Left ventricle myocardium inferior (tissue), 1 donor: ENCODE results near the gene PET100. TPM values are rescaled to one million over a fixed set of nuclear protein-coding genes. Genes with fewer than 3 reads are reported as not detected.

Source experiments
- DNase-seq: peaks from one replicate; pipeline ENCODE4 v3.0.0-alpha.2; 2020
- H3K27ac ChIP-seq: fragments of 200-600 bp; replicated peaks from 2 replicates; pipeline ENCODE4 v1.8.0; 2021
- H3K27me3 ChIP-seq: fragments of 200-600 bp; 2 replicates; pipeline ENCODE4 v1.8.0; 2021; ENCODE audit warnings: low read depth
- H3K36me3 ChIP-seq: fragments of 200-600 bp; 2 replicates; pipeline ENCODE4 v1.8.0; 2021
- H3K4me1 ChIP-seq: fragments of 200-600 bp; 2 replicates; pipeline ENCODE4 v1.8.0; 2021
- H3K4me3 ChIP-seq: fragments of 200-600 bp; 2 replicates; pipeline ENCODE4 v1.8.0; 2021; ENCODE audit warnings: mild to moderate bottlenecking, moderate library complexity
- H3K9me3 ChIP-seq: fragments of 200-600 bp; replicated peaks from 2 replicates; pipeline ENCODE4 v1.8.0; 2021
- intact Hi-C: fragments of 100-400 bp; cut with micrococcal nuclease; formaldehyde crosslinking; loops from one replicate; pipeline ENCODE4 v1.11.0; 2022
- total RNA-seq: library from RNA; stranded (reverse); fragmentation: NEBNext Ultra II Directional; extraction: Animal tissue kit (Norgen Biotek cat#: 25700); gene quantifications from one replicate; pipeline ENCODE4 v1.2.1, GENCODE V29; 2021
- TF ChIP-seq, protein P1 (sequence below): fragments of 200-600 bp; IDR thresholded peaks from 2 replicates; pipeline ENCODE4 v1.8.0; 2021; ENCODE audit warnings: antibody characterized with exemption, mild to moderate bottlenecking, borderline replicate concordance
- donor health status: DM: no; HTN: yes; CAD: no; lungs with severe emphysema.

PET100 gene
- total RNA-seq, 1 donor from 2014 or later: 197 TPM

DNA sequence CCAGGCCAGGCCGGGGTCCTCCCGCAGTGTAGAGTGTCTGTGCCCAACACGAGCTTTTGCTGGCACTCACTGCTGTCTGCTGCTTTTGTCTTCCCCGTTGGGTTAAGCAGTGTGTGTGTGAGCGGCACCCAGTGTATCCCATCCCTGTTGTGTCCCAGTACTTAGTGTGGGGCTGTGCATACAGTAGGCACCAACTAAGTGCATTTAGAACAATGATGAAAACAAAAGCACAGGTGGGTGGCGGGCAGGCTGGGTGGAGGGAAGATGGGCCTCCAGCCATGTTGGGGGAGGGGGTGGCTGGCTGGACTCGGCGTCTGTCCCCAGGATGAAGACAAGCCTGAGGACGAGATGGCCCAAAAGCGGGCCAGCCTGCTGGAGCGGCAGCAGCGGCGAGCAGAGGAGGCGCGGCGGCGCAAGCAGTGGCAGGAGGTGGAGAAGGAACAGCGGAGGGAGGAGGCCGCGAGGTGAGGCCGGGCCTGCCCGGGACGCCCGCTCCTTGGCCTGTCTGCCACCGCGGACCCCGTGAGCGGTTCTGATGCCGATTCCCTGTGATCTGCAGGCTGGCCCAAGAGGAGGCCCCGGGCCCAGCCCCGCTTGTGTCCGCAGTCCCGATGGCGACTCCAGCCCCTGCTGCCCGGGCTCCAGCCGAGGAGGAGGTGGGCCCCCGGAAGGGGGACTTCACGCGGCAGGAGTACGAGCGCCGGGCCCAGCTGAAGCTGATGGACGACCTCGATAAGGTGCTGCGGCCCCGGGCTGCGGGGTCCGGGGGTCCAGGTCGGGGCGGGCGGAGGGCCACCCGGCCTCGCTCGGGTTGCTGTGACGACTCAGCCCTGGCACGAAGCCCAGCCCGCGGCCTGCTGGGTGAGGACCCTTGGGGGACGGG is 14.5 kb upstream of the PET100 start:
- Histone ChIP-seq H3K36me3 (peaks cover 12% of the 10 kb centered on the region), H3K4me1 (peaks cover 17% of the 10 kb centered on the region), H3K4me3 (no peak overlapping the region), H3K27ac (no peak overlapping the region), H3K27me3 (no peaks in the 10 kb centered on the region), H3K9me3 (no peaks in the 10 kb centered on the region)
- intact Hi-C loops: no loop called here
- TF ChIP-seq, protein P1, sequence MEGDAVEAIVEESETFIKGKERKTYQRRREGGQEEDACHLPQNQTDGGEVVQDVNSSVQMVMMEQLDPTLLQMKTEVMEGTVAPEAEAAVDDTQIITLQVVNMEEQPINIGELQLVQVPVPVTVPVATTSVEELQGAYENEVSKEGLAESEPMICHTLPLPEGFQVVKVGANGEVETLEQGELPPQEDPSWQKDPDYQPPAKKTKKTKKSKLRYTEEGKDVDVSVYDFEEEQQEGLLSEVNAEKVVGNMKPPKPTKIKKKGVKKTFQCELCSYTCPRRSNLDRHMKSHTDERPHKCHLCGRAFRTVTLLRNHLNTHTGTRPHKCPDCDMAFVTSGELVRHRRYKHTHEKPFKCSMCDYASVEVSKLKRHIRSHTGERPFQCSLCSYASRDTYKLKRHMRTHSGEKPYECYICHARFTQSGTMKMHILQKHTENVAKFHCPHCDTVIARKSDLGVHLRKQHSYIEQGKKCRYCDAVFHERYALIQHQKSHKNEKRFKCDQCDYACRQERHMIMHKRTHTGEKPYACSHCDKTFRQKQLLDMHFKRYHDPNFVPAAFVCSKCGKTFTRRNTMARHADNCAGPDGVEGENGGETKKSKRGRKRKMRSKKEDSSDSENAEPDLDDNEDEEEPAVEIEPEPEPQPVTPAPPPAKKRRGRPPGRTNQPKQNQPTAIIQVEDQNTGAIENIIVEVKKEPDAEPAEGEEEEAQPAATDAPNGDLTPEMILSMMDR: no peak
- no peak for DNase-seq

DNA sequence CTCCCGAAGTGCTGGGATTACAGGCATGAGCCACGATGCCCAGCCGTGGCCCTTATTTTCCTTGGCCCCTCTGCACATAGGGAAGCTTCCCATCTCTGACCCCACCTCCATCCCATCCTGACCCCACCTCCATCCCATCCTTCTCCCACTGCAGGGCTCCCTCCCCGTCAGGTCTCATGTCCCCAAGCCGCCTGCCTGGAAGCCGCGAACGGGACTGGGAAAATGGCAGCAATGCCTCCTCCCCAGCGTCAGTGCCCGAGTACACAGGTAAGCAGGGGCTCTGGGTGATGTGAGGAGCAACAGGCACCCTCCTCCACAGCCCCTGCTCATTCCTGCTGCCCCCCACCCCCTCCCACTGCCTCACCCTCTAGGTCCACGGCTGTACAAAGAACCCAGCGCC is 12.4 kb upstream of the PET100 start:
- no peak for DNase-seq
- Histone ChIP-seq H3K9me3 (no peaks in the 10 kb centered on the region), H3K27ac (no peak overlapping the region), H3K27me3 (no peaks in the 10 kb centered on the region), H3K36me3 (peaks cover 33% of the 10 kb centered on the region), H3K4me1 (peaks cover 17% of the 10 kb centered on the region), H3K4me3 (no peak overlapping the region)
- intact Hi-C loops: no loop called here
- TF ChIP-seq, protein P1: no peak

DNA sequence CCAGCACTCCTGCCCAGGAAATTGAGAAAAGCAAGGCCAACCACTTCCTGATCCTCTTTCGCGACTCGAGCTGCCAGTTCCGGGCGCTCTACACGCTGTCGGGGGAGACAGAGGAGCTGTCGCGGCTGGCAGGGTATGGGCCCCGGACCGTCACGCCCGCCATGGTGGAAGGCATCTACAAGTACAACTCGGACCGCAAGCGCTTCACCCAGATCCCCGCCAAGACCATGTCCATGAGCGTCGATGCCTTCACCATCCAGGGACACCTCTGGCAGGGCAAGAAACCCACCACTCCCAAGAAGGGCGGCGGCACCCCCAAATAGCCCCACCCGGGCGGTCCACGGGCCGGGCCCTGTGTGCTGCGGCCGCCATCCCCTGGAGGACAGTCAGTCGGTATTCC is 11.9 kb upstream of the PET100 start:
- TF ChIP-seq, protein P1: no peak
- H3K4me3 ChIP-seq: no peak overlapping the region

DNA sequence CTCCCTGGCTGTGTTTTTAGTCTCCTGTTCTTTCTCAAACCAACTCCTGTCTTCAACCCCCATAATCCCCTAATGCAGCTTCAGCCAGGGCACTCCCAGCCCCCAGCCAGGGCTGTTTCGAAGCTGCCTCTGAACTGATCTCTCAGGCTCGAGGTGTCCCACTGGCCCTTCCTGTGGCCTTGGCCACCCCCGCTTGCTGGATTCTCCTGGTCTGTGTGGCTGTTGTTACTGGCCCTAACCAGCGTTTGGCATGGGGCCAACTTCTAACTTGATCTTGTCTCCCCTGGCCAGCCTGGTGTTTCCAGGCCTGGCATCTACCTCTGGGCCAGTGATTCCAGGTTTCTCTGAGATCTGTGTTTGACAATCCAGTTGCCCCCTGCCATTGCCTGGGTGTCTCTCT is 11.2 kb upstream of the PET100 start:
- intact Hi-C loops: no loop called here
- H3K36me3 ChIP-seq: peaks cover 45% of the 10 kb centered on the region
- H3K27ac ChIP-seq: peak overlapping the region; percentile 57
- no peaks in the 10 kb centered on the region for H3K27me3 ChIP-seq
- H3K9me3 ChIP-seq: no peaks in the 10 kb centered on the region
- no peak for DNase-seq
- H3K4me1 ChIP-seq: peaks cover 17% of the 10 kb centered on the region
- TF ChIP-seq, protein P1: no peak
- H3K4me3 ChIP-seq: no peak overlapping the region

More for the DNA sequence above, 11.9 kb upstream of the PET100 start:
- Histone ChIP-seq H3K9me3 (no peaks in the 10 kb centered on the region), H3K4me1 (peaks cover 17% of the 10 kb centered on the region), H3K27me3 (no peaks in the 10 kb centered on the region), H3K36me3 (peaks cover 38% of the 10 kb centered on the region), H3K27ac (no peak overlapping the region)
- intact Hi-C loops: no loop called here
- no peak for DNase-seq

- H3K4me3 ChIP-seq: no peak overlapping the region
- H3K27ac ChIP-seq: peak overlapping the region; percentile 57
- peaks cover 50% of the 10 kb centered on the region for H3K36me3 ChIP-seq
- intact Hi-C loops: no loop called here
- DNase-seq: no peak
- TF ChIP-seq, protein P1: no peak
- no peaks in the 10 kb centered on the region for H3K9me3 ChIP-seq
- peaks cover 17% of the 10 kb centered on the region for H3K4me1 ChIP-seq
- no peaks in the 10 kb centered on the region for H3K27me3 ChIP-seq
Measured at GRCh38 chr19:7618771-7619510, 10.7 kb upstream of the PET100 start.
